ENCODE data around the gene NDRG4.

NDRG4 gene, protein sequence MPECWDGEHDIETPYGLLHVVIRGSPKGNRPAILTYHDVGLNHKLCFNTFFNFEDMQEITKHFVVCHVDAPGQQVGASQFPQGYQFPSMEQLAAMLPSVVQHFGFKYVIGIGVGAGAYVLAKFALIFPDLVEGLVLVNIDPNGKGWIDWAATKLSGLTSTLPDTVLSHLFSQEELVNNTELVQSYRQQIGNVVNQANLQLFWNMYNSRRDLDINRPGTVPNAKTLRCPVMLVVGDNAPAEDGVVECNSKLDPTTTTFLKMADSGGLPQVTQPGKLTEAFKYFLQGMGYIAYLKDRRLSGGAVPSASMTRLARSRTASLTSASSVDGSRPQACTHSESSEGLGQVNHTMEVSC

DNA sequence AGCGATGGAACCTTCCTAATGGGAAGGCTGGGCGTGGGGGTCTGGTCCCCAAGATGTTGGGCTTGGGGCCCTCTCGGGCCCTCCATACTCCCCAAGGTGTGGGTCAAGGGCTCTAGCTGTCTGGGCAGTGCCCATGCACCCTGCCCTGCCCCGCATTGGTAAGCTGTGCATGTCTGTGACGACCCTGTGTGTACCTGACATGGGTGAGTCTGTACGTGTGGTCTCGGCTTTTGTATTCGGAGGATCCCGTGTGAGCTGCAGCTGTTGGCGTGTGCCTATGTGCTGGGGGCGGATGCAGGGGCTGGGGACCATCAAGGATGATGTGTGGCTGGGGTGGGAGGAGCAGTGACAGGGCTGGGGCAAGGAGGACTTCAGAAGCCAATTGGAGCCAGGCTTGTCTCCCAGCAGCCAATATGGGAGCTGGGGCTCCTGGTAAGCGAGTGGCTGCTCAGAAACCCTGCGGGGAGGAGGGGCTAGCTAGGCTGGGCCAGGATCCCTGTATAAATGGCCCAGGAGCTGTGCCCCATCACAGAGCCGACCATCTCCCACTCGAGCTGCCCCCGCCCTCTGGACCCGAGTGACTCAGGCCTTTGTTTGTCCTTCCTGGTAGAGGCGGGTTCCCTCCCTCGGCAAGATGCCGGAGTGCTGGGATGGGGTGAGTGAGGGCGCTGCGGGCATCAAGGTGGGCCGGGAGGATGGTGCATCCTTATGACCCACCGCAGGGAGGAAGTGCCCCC, at the start of gene NDRG4:
TSS of gene NDRG4 (plus strand) at position 529 of the 737 bp plus-strand sequence. CDS start at position 635, 106 bp downstream.
- DNase-seq (ENCODE audit: low spot score) = peak; percentile 46

GRCh38 chr16:58450590-58450989, 49.4 kb upstream of the NDRG4 start:
- no peak for DNase-seq (ENCODE audit: low spot score)

GRCh38 chr16:58451265-58451689, 48.7 kb upstream of the NDRG4 start:
- DNase-seq (ENCODE audit: low spot score) = no peak

DNA sequence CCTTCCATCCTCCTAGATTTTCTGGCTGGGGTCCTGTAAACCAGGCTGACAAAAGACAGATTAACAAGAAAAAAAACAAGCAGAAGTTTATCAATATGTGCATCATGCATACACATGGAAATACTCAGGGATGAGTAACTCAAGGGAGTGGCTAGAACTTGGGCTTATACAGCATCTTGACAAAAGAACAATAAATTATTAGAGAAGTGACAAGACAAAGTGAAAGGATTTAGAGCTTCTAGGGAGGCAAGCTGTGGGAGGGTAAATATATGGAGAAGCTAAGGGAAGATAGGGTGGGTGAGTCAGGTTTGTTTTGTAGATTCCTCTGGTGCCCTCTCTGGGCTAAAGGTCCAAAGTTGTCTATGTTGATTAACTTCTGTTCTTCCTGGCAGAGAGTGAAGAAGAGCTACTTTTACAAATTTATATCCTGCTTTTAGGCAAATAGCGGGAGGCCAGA, 48.0 kb upstream of the NDRG4 start:
- DNase-seq (ENCODE audit: low spot score) = no peak

DNA sequence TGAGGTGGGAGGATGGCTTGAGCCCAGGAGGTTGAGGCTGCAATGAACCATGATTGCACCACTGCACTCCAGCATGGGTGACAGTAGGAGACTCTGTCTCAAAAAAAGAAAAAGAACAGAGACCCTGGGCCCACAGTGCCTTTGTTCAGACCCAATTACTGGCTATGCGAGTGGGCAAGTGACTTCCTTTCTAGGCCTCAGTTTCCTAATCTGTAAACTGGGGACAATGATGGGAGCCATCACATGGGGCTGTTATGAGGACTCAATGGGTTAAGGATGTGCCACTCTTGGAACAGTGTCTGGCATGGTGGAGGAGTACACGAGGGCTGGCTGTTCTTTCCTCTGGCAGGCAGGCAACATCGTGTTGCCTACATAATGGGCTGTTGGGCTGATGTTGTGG, 47.3 kb upstream of the NDRG4 start:
- no peak for DNase-seq (ENCODE audit: low spot score)

DNA sequence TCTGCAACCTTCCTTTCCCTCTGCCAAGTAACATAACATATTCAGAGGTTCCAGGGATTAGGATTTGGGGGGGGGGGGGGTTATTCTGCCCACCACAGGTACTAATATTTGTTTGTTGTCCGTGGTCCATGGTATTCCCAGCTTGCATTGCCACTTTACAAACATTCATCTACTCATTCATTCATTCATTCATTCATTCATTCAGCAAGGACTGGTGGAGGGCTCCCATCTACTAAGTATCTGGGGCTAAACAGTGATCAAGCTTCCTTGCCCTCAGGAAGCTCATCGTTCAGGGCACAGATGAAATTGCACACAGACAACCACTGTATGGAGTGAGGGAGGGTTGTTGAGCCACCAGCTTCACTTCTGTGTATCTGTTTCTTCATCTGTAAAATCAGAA, 45.8 kb upstream of the NDRG4 start:
- no peak for DNase-seq (ENCODE audit: low spot score)

- no peak for DNase-seq (ENCODE audit: low spot score)
These were observed 45.1 kb upstream of the NDRG4 start for GRCh38 chr16:58454856-58455255.

DNA sequence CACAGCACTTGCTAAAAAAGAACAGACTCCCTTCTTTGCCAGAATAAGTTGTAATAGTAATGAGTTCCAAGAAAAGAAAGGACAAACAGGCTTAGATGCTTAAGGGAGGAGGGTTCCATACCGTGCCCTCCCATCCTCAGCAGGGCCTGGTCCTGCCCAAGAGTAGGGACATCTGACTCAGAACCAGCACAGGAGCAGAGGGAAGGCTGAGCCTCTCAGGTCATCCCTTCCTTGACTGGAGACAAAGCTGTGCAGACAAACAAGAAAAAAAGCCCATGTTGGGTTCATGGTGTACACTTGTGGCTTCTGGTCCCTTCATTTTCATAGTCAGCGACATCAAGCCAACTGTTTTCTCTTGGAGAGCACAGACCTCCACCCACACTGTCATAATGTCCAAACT, 44.2 kb upstream of the NDRG4 start:
- DNase-seq (ENCODE audit: low spot score) = no peak

- no peak for DNase-seq (ENCODE audit: low spot score)
These were observed 43.8 kb upstream of the NDRG4 start for GRCh38 chr16:58456193-58456592.

DNA sequence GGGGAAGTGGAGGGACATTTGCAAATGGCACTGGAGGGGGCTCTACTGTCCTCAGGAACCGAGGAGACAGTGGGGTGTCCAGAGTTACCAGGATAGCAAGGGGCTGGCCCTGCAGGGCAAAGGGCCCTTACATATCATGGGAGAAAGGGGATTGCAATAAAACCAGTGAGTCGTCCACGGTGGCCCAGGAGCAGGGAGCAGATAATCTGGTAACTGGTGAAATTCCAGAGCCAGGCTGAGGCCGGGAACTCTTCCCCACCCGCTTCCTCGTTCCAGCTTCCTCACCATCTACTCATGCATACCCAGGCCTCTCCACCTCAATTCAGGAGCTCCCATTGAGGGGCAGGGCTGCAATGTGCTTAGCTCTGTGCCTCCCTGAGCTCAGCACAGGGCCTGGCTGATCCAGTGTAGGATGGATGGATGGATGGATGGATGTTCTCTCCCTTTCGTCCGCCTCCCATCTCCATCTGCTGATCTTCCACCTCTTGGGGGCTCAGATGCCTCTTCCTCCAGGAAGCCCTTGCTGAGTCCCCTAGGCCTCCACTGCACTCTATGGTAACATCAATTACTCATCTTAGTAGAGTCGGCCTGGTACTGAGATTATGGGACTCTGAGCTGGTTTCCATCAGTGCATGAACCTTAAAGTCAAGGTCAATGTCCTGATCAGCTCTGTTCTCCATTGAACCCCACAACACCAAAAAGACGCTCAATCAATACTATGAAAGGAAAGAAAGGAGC, 41.2 kb upstream of the NDRG4 start:
- no peak for DNase-seq (ENCODE audit: low spot score)

GRCh38 chr16:58459344-58460218, 40.4 kb upstream of the NDRG4 start:
- no peak for DNase-seq (ENCODE audit: low spot score)

DNA sequence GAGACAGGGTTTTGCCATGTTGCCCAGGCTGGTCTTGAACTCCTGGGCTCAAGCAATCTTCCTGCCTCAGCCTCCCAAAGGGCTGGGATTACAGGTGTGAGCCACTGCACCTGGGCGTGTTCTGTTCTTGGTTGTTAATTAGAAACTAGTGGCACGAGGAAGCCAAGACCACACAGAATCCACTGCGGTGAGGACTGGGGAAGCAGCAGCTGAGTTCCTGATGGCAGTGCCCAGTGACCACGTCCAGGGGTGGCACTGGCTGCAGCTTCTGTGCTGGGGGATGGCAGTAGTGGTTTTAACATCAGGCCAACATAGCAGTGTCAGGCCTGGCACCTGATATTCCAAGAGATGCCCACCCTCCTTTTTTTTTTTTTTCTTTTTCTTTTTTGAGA, 39.7 kb upstream of the NDRG4 start:
- DNase-seq (ENCODE audit: low spot score) = no peak

- no peak for DNase-seq (ENCODE audit: low spot score)
These were observed 38.9 kb upstream of the NDRG4 start for GRCh38 chr16:58461056-58461455.

DNA sequence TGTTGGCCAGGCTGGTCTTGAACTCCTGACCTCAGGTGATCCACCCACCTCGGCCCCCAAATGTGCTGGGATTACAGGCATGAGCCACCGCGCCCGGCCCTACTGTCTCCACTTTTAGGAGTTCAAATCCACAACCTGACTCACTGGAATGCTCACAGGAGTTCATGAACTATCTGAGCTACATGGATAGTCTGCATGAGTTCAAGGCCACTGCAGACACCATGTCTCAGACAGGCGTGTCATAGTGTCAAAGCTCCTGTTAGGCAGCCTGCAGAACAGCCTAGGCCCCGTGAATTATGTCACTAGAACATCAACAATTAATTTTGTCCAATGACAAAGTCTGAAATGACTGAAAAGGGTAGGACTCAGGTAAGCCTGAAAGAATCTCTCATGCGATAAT, 38.3 kb upstream of the NDRG4 start:
- DNase-seq (ENCODE audit: low spot score) = no peak

GRCh38 chr16:58462089-58462488, 37.9 kb upstream of the NDRG4 start:
- DNase-seq (ENCODE audit: low spot score) = no peak

- DNase-seq (ENCODE audit: low spot score) = no peak
These were observed 37.4 kb upstream of the NDRG4 start for GRCh38 chr16:58462499-58462996.

- peak; percentile 81 for DNase-seq (ENCODE audit: low spot score)
These were observed 36.7 kb upstream of the NDRG4 start for GRCh38 chr16:58462997-58463941.

DNA sequence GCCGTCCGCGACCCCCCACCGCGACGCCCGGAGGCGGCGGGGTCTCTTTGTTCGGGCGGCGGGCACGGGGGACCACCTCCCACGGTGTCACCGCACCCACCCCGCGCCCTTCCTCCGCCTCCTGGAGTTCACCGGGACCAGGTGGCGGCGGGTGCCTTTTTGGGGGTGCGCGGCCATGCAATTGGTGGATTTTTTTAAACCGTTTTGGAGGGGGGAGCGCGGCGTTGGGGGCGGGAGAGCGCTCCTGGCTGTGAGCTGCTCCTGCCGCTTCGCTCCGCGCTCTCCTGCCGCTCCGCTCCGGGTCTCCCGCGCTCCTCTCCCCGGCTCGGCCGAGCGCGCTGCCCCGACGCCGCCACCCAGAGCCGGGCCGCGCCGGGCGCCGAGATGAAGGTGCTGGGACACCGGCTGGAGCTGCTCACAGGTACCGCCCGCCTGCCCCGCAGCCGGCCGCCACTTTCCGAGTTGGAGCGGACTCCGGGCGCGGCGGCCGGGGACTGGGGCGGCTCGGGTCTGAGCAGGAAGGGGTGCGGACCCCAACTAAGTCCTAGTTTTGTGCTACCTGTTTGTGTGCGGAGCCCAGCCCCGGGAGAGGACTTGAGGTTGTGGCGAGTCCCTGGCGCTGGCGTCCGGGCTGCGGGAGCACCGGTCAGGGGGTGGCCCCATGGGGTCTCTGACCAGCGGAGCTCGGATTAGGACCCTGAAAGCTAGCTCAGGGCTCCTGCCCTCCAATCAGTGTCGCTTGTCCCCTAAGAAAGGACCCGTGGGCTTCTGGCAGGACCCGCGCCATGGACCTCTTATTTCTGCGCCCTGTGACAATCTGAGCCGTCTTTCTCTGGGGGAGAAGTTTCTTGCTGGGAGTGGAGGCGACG, 35.7 kb upstream of the NDRG4 start:
- DNase-seq (ENCODE audit: low spot score) = peak; percentile 75
